ENCODE data around the gene PRKCG. TPM values are rescaled to one million over a fixed set of nuclear protein-coding genes. Genes with fewer than 3 reads are reported as not detected.

PRKCG gene
- total and polyA plus RNA-seq, 3 experiments from 2014 or later, result not detected

DNA sequence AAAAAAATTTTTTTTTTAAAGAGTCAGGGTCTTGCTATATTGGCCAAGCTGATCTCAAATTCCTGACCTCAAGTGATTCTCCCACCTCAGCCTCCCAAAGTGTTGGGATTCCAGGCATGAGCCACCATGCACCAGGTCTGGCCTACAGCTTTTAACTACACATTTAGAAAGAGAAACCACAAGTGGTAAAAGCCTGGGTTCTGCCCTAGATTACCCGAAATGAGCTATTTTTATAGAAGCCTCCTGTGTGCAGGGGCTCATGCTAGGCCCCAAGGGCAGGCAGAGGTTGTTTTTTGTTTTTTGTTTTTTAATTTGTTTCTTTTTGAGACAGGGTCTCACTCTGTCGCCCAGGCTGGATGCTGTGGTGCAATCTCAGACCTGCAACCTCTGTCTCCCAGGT is 28.3 kb upstream of the PRKCG start:
- Mint-ChIP-seq H3K4me3 (no peak overlapping the region), H3K9me3 (no peaks in the 10 kb centered on the region), H3K4me1 (peaks cover 7 to 12% (median 9%) of the 10 kb centered on the region in 3 donors), H3K27ac (no peak overlapping the region), H3K36me3 (peaks cover 0 to 3% (median 0%) of the 10 kb centered on the region in 3 donors), H3K27me3 (peaks cover 5 to 27% of the 10 kb centered on the region in 2 donors)
- CTCF ChIA-PET, result interaction anchor here (0.5 to 4.6 kb wide), 7 partner anchors 13 to 180 kb away, joined by 3 to 28 read pairs (median 5); partner anchors contain the start of genes MYADM and PRKCG
- Histone ChIP-seq H3K27ac (ENCODE audit: low read depth, low read length) (no peak overlapping the region), H3K4me1 (ENCODE audit: insufficient read depth, low read length) (no peaks in the 10 kb centered on the region), H3K36me3 (ENCODE audit: insufficient read depth, low read length) (no peaks in the 10 kb centered on the region), H3K4me3 (ENCODE audit: low read length) (no peak overlapping the region), H3K9me3 (ENCODE audit: low read length) (no peaks in the 10 kb centered on the region), H3K27me3 (ENCODE audit: insufficient read depth, low read length, poor library complexity, severe bottlenecking) (peaks cover 3% of the 10 kb centered on the region)
- no peak for DNase-seq
- POLR2A ChIA-PET, result interaction anchor here (0.7 to 1.0 kb wide), 2 partner anchors 14 to 1037 kb away, joined by 3 to 7 read pairs; partner anchors contain the start of gene MYADM

DNA sequence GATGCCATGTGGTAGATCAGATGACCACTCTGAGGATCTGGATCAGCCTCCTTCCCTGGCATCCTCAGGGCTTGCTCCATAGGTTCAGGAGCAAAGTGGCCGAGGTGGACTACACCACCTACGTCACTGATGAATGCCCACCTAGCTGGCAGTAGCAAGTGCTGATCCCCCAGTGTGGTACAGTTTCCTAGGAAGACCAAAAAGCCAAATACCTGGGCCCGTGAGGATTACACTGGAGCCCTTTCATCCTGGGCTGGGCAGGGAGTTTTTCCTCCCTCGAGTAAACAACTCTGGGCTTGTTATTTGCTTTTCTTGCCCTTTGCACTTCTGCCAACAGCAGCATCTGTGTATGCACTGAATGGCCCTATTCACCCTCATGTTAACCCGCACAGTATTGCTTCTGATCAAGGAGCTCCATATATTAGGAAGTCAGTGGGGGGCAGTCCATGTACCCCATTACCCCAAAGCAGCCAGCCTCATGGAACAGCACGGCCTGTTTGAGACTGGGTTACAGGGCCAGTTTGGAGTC is 17.6 kb upstream of the PRKCG start:
- Mint-ChIP-seq H3K36me3 (peaks cover 0 to 12% (median 0%) of the 10 kb centered on the region in 3 donors), H3K27ac (peak overlapping the region in 5 of 8 donors; percentile 77 to 100 (median 100)), H3K4me3 (no peak overlapping the region), H3K4me1 (peaks cover 15 to 22% (median 17%) of the 10 kb centered on the region in 3 donors), H3K9me3 (peaks cover 0 to 2% (median 0%) of the 10 kb centered on the region in 5 donors), H3K27me3 (peaks cover 0 to 7% of the 10 kb centered on the region in 2 donors)
- H3K36me3 ChIP-seq (ENCODE audit: insufficient read depth, low read length), result no peaks in the 10 kb centered on the region
- H3K4me3 ChIP-seq (ENCODE audit: low read length), result no peak overlapping the region
- no peak overlapping the region for H3K27ac ChIP-seq (ENCODE audit: low read depth, low read length)
- no peaks in the 10 kb centered on the region for H3K27me3 ChIP-seq (ENCODE audit: insufficient read depth, low read length, poor library complexity, severe bottlenecking)
- peaks cover 17% of the 10 kb centered on the region for H3K4me1 ChIP-seq (ENCODE audit: insufficient read depth, low read length)
- DNase-seq, result no peak
- POLR2A ChIA-PET, result interaction anchor here (0.5 kb wide), 1 partner anchor 161 kb away, joined by 4 read pairs; no protein-coding TSS in a partner anchor
- CTCF ChIA-PET, result no interaction called here
- H3K9me3 ChIP-seq (ENCODE audit: low read length), result no peaks in the 10 kb centered on the region

DNA sequence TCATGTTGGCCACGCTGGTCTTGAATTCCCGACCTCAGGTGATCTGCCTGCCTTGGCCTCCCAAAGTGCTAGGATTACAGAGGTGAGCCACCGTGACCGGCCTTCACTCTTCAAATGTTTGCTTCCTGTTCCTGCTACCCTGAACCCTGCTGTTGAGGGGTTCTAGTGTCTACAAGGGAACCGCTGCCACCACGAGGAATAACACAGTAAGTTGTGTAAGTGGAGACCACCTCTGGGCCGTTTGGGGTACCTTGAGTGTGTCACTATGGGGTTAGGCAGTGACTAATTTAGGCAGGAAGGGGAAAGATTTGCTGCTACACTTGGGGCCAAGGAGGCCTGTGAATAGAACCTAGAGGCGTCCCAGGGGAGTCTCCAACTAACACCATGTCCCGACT is 16.5 kb upstream of the PRKCG start:
- peaks cover 0 to 16% (median 0%) of the 10 kb centered on the region in 3 donors for H3K36me3 Mint-ChIP-seq
- POLR2A ChIA-PET, result interaction anchor here (1.0 to 2.6 kb wide), 3 partner anchors 9 to 271 kb away, joined by 3 to 13 read pairs (median 8); no protein-coding TSS in a partner anchor
- Histone ChIP-seq H3K36me3 (ENCODE audit: insufficient read depth, low read length) (no peaks in the 10 kb centered on the region), H3K9me3 (ENCODE audit: low read length) (no peaks in the 10 kb centered on the region), H3K27me3 (ENCODE audit: insufficient read depth, low read length, poor library complexity, severe bottlenecking) (no peaks in the 10 kb centered on the region), H3K27ac (ENCODE audit: low read depth, low read length) (peak overlapping the region; percentile 97), H3K4me1 (ENCODE audit: insufficient read depth, low read length) (peaks cover 20% of the 10 kb centered on the region), H3K4me3 (ENCODE audit: low read length) (peak overlapping the region; percentile 60)
- H3K4me3 Mint-ChIP-seq, result peak overlapping the region; percentile 74 to 99 (median 96)
- peak overlapping the region; percentile 99 to 100 (median 100) for H3K27ac Mint-ChIP-seq
- H3K4me1 Mint-ChIP-seq, result peaks cover 19 to 28% (median 19%) of the 10 kb centered on the region in 3 donors
- DNase-seq, result no peak
- peaks cover 0 to 11% of the 10 kb centered on the region in 2 donors for H3K27me3 Mint-ChIP-seq
- CTCF ChIA-PET, result interaction anchor here (0.8 to 3.7 kb wide), 5 partner anchors 9 to 160 kb away, joined by 3 to 29 read pairs (median 3); partner anchors contain the start of gene PRKCG
- H3K9me3 Mint-ChIP-seq, result peaks cover 0 to 2% (median 0%) of the 10 kb centered on the region in 5 donors

DNA sequence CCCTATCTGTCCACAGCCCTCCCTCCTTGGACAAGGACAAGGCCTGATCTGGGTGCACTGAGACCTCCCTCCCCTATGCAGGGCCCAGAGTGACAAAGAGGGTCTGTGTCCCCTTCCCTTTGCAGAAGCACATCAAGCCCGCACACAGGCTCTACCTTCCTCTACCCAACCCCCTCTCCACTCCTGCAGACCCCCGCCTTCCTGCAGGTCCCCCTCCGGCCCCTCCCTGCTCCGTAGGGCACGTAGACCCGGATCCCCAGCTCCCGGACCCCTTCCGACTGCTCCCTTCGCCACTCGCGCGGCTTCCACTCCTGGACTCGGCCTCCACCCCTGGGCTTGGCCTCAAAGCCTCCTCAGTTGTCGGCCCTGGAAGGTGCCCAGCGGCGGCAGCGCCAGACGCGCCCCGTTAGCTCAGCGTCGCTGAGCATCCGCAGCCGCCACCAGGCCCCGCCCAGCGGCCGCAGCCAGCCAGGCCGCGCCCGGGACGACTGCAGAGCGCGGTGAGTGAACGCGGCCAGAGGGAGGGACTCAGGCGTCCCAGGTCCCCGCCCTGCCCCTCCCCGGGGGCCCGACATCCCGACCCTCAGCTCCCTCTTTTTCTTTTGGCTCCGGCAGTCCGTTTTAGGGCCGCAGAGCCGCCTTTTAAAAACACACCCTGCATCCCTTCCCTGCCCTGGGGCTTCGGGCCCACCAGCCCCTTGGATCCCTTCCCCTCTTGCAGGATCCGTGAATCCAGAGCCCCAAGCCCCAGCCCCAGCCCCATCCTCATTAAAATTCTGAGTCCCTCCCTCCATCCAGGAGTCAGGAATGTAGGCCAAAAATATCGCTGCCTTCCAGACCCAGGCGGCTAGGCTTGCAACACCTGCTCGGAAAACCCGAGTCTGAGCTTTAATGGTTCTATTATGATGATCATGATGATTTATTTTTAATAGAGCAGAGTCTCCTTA is 15.8 kb upstream of the PRKCG start:
- Histone ChIP-seq H3K36me3 (ENCODE audit: insufficient read depth, low read length) (no peaks in the 10 kb centered on the region), H3K4me1 (ENCODE audit: insufficient read depth, low read length) (peaks cover 27% of the 10 kb centered on the region), H3K27ac (ENCODE audit: low read depth, low read length) (peak overlapping the region; percentile 97), H3K4me3 (ENCODE audit: low read length) (peak overlapping the region; percentile 60), H3K9me3 (ENCODE audit: low read length) (no peaks in the 10 kb centered on the region), H3K27me3 (ENCODE audit: insufficient read depth, low read length, poor library complexity, severe bottlenecking) (no peaks in the 10 kb centered on the region)
- Mint-ChIP-seq H3K27ac (peak overlapping the region; percentile 99 to 100 (median 100)), H3K36me3 (peaks cover 0 to 21% (median 1%) of the 10 kb centered on the region in 3 donors), H3K4me3 (peak overlapping the region; percentile 95 to 99 (median 98)), H3K9me3 (peaks cover 0 to 2% (median 0%) of the 10 kb centered on the region in 5 donors), H3K27me3 (peaks cover 0 to 16% of the 10 kb centered on the region in 2 donors), H3K4me1 (peaks cover 24 to 35% (median 26%) of the 10 kb centered on the region in 3 donors)
- CTCF ChIA-PET, result interaction anchor here (0.8 to 3.7 kb wide), 6 partner anchors 9 to 159 kb away, joined by 3 to 29 read pairs (median 3); partner anchors contain the start of gene PRKCG
- DNase-seq, result peak; percentile 64 to 84 (median 72)
- POLR2A ChIA-PET, result interaction anchor here (1.0 to 2.6 kb wide), 4 partner anchors 8 to 323 kb away, joined by 3 to 13 read pairs (median 6); partner anchors contain the start of gene MBOAT7

DNA sequence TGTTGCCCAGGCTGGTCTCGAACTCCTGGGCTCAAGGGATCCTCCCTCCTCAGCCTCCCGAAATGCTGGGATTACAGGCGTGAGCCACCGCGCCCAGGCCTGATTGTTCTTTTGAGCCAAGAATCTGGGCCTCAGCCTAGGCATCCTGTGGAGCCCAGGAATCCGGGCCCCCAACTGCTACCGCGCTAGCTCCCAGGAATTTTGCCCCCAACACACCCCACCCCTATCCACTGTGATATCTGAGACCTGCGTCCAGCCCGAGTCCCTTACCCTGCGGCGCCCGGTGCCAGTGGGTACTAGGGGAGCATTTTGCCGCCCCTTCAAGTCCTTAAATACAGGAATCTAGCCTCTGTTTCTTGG is 15.2 kb upstream of the PRKCG start:
- H3K4me3 ChIP-seq (ENCODE audit: low read length), result peak overlapping the region; percentile 60
- peak overlapping the region; percentile 95 to 99 (median 98) for H3K4me3 Mint-ChIP-seq
- peaks cover 29 to 42% (median 33%) of the 10 kb centered on the region in 3 donors for H3K4me1 Mint-ChIP-seq
- peak overlapping the region; percentile 97 for H3K27ac ChIP-seq (ENCODE audit: low read depth, low read length)
- peaks cover 0 to 20% of the 10 kb centered on the region in 2 donors for H3K27me3 Mint-ChIP-seq
- H3K27ac Mint-ChIP-seq, result peak overlapping the region; percentile 99 to 100 (median 100)
- ChIA-PET CTCF (interaction anchor here (1.0 to 3.7 kb wide), 10 partner anchors 8 to 157 kb away, joined by 3 to 29 read pairs (median 4); partner anchors contain the start of gene PRKCG), POLR2A (interaction anchor here (0.6 to 2.6 kb wide), 8 partner anchors 10 to 597 kb away, joined by 3 to 14 read pairs (median 4); partner anchors contain the start of genes CNOT3, LENG9, MBOAT7 and PRKCG)
- no peaks in the 10 kb centered on the region for H3K36me3 ChIP-seq (ENCODE audit: insufficient read depth, low read length)
- H3K27me3 ChIP-seq (ENCODE audit: insufficient read depth, low read length, poor library complexity, severe bottlenecking), result no peaks in the 10 kb centered on the region
- H3K36me3 Mint-ChIP-seq, result peaks cover 0 to 26% (median 5%) of the 10 kb centered on the region in 3 donors
- peaks cover 31% of the 10 kb centered on the region for H3K4me1 ChIP-seq (ENCODE audit: insufficient read depth, low read length)
- no peak for DNase-seq
- peaks cover 0 to 2% (median 0%) of the 10 kb centered on the region in 5 donors for H3K9me3 Mint-ChIP-seq
- no peaks in the 10 kb centered on the region for H3K9me3 ChIP-seq (ENCODE audit: low read length)

GRCh38 chr19:53867225-53868090 is 14.5 kb upstream of the PRKCG start, which contains the start of gene MYADM:
Gene MYADM, plus strand, starts transcription at chr19:53867883. Its CDS starts 5,647 bp downstream, at chr19:53873530.
- peak; percentile 99 to 100 (median 100) for DNase-seq
- Histone ChIP-seq H3K36me3 (ENCODE audit: insufficient read depth, low read length) (no peaks in the 10 kb centered on the region), H3K4me1 (ENCODE audit: insufficient read depth, low read length) (peaks cover 31% of the 10 kb centered on the region), H3K9me3 (ENCODE audit: low read length) (no peaks in the 10 kb centered on the region), H3K27me3 (ENCODE audit: insufficient read depth, low read length, poor library complexity, severe bottlenecking) (no peaks in the 10 kb centered on the region), H3K4me3 (ENCODE audit: low read length) (peak within 1 kb of the TSS; percentile 94), H3K27ac (ENCODE audit: low read depth, low read length) (peak within 1 kb of the TSS; percentile 97)
- peak within 1 kb of the TSS; percentile 99 to 100 (median 100) for H3K27ac Mint-ChIP-seq
- peaks cover 0 to 27% (median 5%) of the 10 kb centered on the region in 3 donors for H3K36me3 Mint-ChIP-seq
- ChIA-PET CTCF (interaction anchor here (1.0 to 3.7 kb wide), 8 partner anchors 8 to 156 kb away, joined by 3 to 29 read pairs (median 5); partner anchors contain the start of gene PRKCG), POLR2A (interaction anchor here (0.6 to 2.6 kb wide), 9 partner anchors 9 to 596 kb away, joined by 3 to 14 read pairs (median 4); partner anchors contain the start of genes CNOT3, LENG9, MBOAT7 and PRKCG)
- H3K9me3 Mint-ChIP-seq, result peaks cover 0 to 2% (median 0%) of the 10 kb centered on the region in 5 donors
- H3K4me3 Mint-ChIP-seq, result peak within 1 kb of the TSS; percentile 95 to 99 (median 98)
- peaks cover 29 to 44% (median 33%) of the 10 kb centered on the region in 3 donors for H3K4me1 Mint-ChIP-seq
- peaks cover 0 to 20% of the 10 kb centered on the region in 2 donors for H3K27me3 Mint-ChIP-seq

Measured in CD8-positive, alpha-beta memory T cell (primary cell).